ENCODE measurements around the gene CEMIP2. TPM values are rescaled to one million over a fixed set of nuclear protein-coding genes. Genes with fewer than 3 reads are reported as not detected.

The CEMIP2 gene
- total RNA-seq, 4 donors from 2014 or later, result 10.6 to 29.9 (median 14.7) TPM

GRCh38 chr9:71762900-71763653, 5.2 kb downstream of the CEMIP2 start:
- in situ Hi-C loops (cut with MboI; ENCODE audit: low sequenced_read_pairs in 4 of 4), result loop anchor here in 1 of 4 donors (25.0 kb wide), 1 partner anchor 99 kb away; no protein-coding TSS in a partner anchor
- intact Hi-C loops (cut with DNase I; ENCODE audit: low total_unique reads), result loop anchor here (10.0 kb wide), 3 partner anchors 602 to 1148 kb away; partner anchors contain the start of gene ZFAND5
- Histone ChIP-seq H3K36me3 (no peaks in the 10 kb centered on the region), H3K27me3 (no peaks in the 10 kb centered on the region), H3K9me3 (no peaks in the 10 kb centered on the region), H3K4me1 (peaks cover 59 to 83% of the 10 kb centered on the region in 2 donors), H3K27ac (no peak overlapping the region), H3K4me3 (no peak overlapping the region)
- DNase-seq (no peak), ATAC-seq (no peak)
- no peak for TF ChIP-seq CTCF (IDR thresholded peaks at IDR 0.05 in 4 of 5, conservative IDR thresholded peaks at IDR 0.05 in 1 of 5)
- TF ChIP-seq POLR2A (IDR thresholded peaks at IDR 0.05), result no peak

GRCh38 chr9:71761938-71762353, 6.4 kb downstream of the CEMIP2 start:
- no peak for ATAC-seq
- in situ Hi-C loops (cut with MboI; ENCODE audit: low sequenced_read_pairs in 4 of 4), result loop anchor here in 1 of 4 donors (25.0 kb wide), 1 partner anchor 100 kb away; no protein-coding TSS in a partner anchor
- no peak overlapping the region for H3K4me3 ChIP-seq
- peak overlapping the region in 1 of 4 donors; percentile 5 for H3K27ac ChIP-seq
- no peaks in the 10 kb centered on the region for H3K9me3 ChIP-seq
- DNase-seq, result no peak
- no peak for TF ChIP-seq POLR2A (IDR thresholded peaks at IDR 0.05)
- H3K27me3 ChIP-seq, result no peaks in the 10 kb centered on the region
- no peaks in the 10 kb centered on the region for H3K36me3 ChIP-seq
- intact Hi-C loops (cut with DNase I; ENCODE audit: low total_unique reads), result loop anchor here (10.0 kb wide), 3 partner anchors 603 to 1147 kb away; partner anchors contain the start of gene ZFAND5
- H3K4me1 ChIP-seq, result peaks cover 50 to 85% of the 10 kb centered on the region in 2 donors

- intact Hi-C loops (cut with DNase I; ENCODE audit: low total_unique reads), result loop anchor here (10.0 kb wide), 3 partner anchors 604 to 1146 kb away; partner anchors contain the start of gene ZFAND5
- in situ Hi-C loops (cut with MboI; ENCODE audit: low sequenced_read_pairs in 4 of 4), result loop anchor here in 1 of 4 donors (25.0 kb wide), 1 partner anchor 101 kb away; no protein-coding TSS in a partner anchor
- Histone ChIP-seq H3K9me3 (no peaks in the 10 kb centered on the region), H3K36me3 (no peaks in the 10 kb centered on the region), H3K27me3 (no peaks in the 10 kb centered on the region), H3K27ac (peak overlapping the region in 2 of 4 donors; percentile 24 to 56), H3K4me3 (no peak overlapping the region), H3K4me1 (peaks cover 43 to 82% of the 10 kb centered on the region in 2 donors)
- DNase-seq (peak in 1 of 2 donors; percentile 27), ATAC-seq (peak; percentile 29 to 67)
- TF ChIP-seq CTCF (IDR thresholded peaks at IDR 0.05 in 4 of 5, conservative IDR thresholded peaks at IDR 0.05 in 1 of 5), result no peak
- TF ChIP-seq POLR2A (IDR thresholded peaks at IDR 0.05), result no peak
Observed at GRCh38 chr9:71760901-71761300, 7.4 kb downstream of the CEMIP2 start.

GRCh38 chr9:71758785-71759184, 9.5 kb downstream of the CEMIP2 start:
- Histone ChIP-seq H3K36me3 (no peaks in the 10 kb centered on the region), H3K9me3 (no peaks in the 10 kb centered on the region), H3K4me1 (peaks cover 22 to 62% of the 10 kb centered on the region in 2 donors), H3K27ac (peak overlapping the region in 1 of 4 donors; percentile 59), H3K4me3 (no peak overlapping the region), H3K27me3 (no peaks in the 10 kb centered on the region)
- intact Hi-C loops (cut with DNase I; ENCODE audit: low total_unique reads) (no loop called here), in situ Hi-C loops (cut with MboI; ENCODE audit: low sequenced_read_pairs in 4 of 4) (loop anchor here in 1 of 4 donors (25.0 kb wide), 1 partner anchor 104 kb away; no protein-coding TSS in a partner anchor)
- TF ChIP-seq POLR2A (IDR thresholded peaks at IDR 0.05), result no peak
- no peak for TF ChIP-seq CTCF (IDR thresholded peaks at IDR 0.05 in 4 of 5, conservative IDR thresholded peaks at IDR 0.05 in 1 of 5)
- DNase-seq, result peak in 1 of 2 donors; percentile 18
- ATAC-seq, result peak; percentile 73 to 76

- Histone ChIP-seq H3K27me3 (no peaks in the 10 kb centered on the region), H3K9me3 (no peaks in the 10 kb centered on the region), H3K27ac (peak overlapping the region in 1 of 4 donors; percentile 59), H3K4me1 (peaks cover 17 to 57% of the 10 kb centered on the region in 2 donors), H3K4me3 (no peak overlapping the region), H3K36me3 (no peaks in the 10 kb centered on the region)
- intact Hi-C loops (cut with DNase I; ENCODE audit: low total_unique reads), result no loop called here
- no peak for DNase-seq
- ATAC-seq, result no peak
- in situ Hi-C loops (cut with MboI; ENCODE audit: low sequenced_read_pairs in 4 of 4), result loop anchor here in 1 of 4 donors (25.0 kb wide), 1 partner anchor 104 kb away; no protein-coding TSS in a partner anchor
- TF ChIP-seq CTCF (IDR thresholded peaks at IDR 0.05 in 4 of 5, conservative IDR thresholded peaks at IDR 0.05 in 1 of 5) (no peak), POLR2A (IDR thresholded peaks at IDR 0.05) (no peak)
Observed at GRCh38 chr9:71758277-71758676, 10.0 kb downstream of the CEMIP2 start.
